Measurements from ENCODE around the gene GRIN1.

DNA sequence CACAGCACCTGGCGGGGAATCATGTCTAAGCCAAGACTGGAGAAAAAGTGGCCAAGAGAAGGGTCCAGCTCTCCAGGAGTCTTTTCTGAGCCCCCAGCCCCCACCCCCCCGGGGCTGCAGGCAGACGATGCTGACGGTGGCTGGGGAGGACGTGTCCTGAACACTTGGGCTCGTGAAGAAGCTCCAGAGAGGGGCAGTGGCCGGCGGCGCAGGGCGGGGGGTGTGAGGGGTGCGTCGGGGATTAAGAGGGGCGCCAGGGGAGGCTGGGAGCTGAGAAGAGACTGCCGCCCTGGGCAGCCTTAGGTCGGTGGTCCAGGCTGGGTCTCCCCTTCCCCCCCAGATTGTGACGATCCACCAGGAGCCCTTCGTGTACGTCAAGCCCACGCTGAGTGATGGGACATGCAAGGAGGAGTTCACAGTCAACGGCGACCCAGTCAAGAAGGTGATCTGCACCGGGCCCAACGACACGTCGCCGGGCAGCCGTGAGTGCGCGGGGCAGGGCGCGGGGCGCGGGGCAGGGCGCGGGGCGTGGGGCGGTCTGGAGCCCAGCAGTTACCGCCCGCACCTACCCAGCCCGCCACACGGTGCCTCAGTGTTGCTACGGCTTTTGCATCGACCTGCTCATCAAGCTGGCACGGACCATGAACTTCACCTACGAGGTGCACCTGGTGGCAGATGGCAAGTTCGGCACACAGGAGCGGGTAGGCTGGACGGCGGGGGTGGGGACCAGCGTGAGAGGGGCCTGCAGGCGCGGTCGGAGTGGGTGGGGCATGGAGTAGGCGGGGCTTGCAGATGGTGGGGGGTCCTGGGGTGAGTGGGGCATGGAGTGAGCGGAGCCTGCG, 22.0 kb downstream of the GRIN1 start:
- TF ChIP-seq CTCF (conservative IDR thresholded peaks at IDR 0.05; ENCODE audit: low read depth, low read length) = no peak
- no peak for TF ChIP-seq EZH2 (IDR thresholded peaks at IDR 0.05; ENCODE audit: borderline replicate concordance, low read depth, low read length, poor library complexity, severe bottlenecking)

Measured in A673 (cell line).